Stimulated activated CD8-positive, alpha-beta memory T cell treated with anti-CD3 and anti-CD28 coated beads, Interleukin-15, amount 100 ng/mL, for 24 hours (primary cell): ENCODE data around the gene KRT82.
"Not testable (repeated sequence)": the region's sequence is repeated elsewhere in the genome, so short reads cannot be mapped to it uniquely, and the experiment has no call there.

Experiments
- DNase-seq: peaks from one replicate; pipeline ENCODE4 v3.0.0-alpha.2; 2020; ENCODE audit warnings: low read depth

Gene KRT82

GRCh38 chr12:52405922-52406385 is at the start of gene KRT82:
Gene KRT82 (minus strand): TSS chr12:52406335. CDS start chr12:52406277, 58 bp downstream.
- DNase-seq = no peak

DNA sequence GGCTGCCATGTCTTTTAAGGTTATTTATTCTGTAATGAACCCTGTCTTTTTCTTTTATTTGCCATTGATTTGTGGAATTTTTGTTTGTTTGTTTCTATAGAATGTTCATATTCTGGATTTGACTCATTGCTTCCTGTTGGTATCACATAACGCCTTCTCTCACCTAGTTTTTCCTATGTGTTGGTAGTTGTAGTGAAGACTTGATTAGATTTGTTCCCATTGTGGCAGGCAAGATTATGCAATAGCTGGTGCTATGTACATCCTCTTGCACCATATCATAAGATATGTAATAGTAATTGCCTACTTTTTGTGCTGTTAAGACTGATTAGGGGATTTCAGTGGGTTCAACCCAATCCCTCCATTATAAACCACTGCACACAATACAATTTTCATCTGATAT is 49.7 kb upstream of the KRT82 start:
- no peak for DNase-seq

GRCh38 chr12:52454411-52455201 is 48.5 kb upstream of the KRT82 start:
- DNase-seq = no peak

GRCh38 chr12:52452101-52452500 is 46.0 kb upstream of the KRT82 start, which contains the start of gene KRT6B:
Gene KRT6B (minus strand): TSS chr12:52452146. CDS start chr12:52452078, 68 bp downstream.
- no peak for DNase-seq

GRCh38 chr12:52448228-52448627 is 42.1 kb upstream of the KRT82 start:
- DNase-seq = no peak

- not testable (repeated sequence) for DNase-seq
Observed at GRCh38 chr12:52447196-52447595, 41.1 kb upstream of the KRT82 start.

DNA sequence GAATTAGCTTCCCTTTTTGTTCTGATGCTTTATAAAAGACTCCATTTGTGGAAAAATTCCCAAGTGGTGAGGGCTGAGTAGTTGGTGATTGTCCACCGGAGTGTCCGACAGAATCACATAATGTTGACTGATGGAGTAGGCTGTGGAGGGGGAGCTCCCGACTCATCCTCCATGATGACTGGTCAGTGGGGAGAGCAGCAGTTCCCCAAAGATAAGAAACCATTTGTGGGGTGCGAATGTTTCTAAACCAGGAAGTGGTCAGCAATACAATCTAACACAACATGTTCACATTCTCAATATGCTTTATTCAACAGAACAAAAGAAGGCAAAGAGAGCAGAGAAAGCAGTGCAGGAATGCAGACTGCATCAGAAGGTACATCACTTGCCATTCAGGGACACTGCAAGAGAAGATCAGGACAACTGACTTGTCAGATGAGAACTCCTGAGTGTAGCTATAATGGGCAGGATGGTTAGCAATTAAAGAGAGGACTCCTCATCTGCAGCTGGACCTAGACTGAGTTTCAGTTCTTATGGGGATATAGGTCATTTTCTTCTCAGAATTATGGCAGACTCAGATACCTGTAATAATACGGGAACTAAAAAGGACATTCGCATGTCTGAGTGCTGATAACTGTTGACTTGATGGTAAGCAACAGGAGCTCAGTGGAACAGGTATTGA is 40.4 kb upstream of the KRT82 start:
- no peak for DNase-seq

DNA sequence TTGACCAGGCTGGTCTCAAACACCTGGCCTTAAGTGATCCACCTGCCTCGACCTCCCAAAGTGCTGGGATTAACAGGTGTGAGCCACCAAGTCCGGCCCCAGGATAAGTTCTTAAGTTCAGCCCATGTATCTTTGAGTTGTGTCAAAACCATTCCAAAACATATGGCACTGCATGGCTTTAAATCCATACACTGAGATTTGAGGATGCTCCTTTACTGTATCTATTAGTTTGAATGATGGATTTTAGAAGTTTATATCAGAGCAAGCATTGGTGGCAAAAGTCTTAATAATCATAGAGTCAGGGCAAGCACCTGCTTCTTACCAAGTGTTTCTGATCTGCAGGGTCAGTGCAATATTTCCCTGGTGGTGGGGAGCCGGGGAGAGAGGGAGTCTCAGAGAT is 39.7 kb upstream of the KRT82 start:
- no peak for DNase-seq

DNA sequence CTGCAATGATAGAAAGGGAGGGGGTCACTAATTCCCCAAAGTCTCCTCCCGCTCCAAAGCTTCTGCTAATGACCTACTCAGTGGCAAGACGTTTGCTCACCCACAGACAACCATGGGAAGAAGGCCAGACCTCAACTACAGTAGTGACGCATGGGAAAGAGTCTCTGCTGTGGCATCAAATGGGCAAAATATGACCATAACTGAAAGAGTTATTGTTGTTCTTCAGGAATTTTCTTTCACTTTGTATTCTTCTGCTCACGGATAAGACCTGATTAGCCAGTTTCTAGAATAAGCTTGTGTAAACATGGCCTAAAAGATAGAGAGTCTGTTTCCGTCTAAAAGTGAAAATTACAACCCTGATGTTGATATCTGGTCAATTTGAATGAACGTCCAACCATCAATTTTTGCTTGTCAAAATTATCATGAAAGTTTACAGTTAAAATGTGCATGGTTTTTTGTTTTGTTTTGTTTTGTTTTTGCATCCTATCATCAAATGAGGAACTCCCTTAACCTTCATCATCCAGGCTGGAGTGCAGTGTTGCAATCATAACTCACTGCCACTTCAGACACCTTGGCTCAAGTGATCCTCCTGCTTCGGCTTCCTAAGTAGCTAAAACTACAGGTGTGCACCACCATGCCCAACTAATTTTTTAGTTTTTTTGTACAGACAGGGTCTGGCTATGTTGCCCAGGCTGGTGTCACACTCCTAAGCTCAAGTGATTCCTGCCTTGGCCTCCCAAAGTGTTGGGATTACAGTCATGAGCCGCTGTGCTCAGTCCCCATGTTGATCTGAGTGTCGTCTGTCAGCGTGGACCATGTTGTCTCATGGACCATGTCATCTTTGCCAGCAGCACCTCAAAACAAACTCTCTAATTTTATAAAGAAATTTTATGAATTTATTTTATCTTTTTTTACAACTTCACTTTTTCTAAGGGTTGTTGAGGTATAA is 38.8 kb upstream of the KRT82 start:
- DNase-seq = no peak

- no peak for DNase-seq
Observed at GRCh38 chr12:52443966-52444365, 37.8 kb upstream of the KRT82 start.

GRCh38 chr12:52442600-52443061 is 36.5 kb upstream of the KRT82 start:
- DNase-seq = no peak

GRCh38 chr12:52441320-52441911 is 35.3 kb upstream of the KRT82 start:
- no peak for DNase-seq

- no peak for DNase-seq
Observed at GRCh38 chr12:52440821-52441319, 34.7 kb upstream of the KRT82 start.

GRCh38 chr12:52439845-52440244 is 33.7 kb upstream of the KRT82 start:
- no peak for DNase-seq

DNA sequence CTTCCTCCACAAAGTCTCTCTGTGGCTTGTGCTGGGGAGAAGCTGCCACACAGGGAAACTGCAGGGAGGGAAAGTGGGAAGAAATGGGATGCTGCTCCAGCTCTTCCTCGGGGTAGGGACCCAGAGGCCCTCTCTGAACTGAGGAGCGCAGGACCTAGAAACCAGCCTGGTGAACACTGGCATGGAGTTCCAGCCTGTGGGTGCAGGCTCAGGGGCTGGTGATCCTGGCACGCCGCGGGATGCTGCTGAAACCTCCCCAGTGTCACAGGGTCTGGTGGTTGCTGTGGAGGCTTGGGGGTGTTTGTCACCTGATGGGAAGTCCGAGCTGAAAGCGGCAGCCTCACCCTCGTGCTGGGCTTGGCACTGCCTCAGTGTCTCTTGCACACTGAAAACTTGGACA is 33.3 kb upstream of the KRT82 start:
- DNase-seq = no peak

DNA sequence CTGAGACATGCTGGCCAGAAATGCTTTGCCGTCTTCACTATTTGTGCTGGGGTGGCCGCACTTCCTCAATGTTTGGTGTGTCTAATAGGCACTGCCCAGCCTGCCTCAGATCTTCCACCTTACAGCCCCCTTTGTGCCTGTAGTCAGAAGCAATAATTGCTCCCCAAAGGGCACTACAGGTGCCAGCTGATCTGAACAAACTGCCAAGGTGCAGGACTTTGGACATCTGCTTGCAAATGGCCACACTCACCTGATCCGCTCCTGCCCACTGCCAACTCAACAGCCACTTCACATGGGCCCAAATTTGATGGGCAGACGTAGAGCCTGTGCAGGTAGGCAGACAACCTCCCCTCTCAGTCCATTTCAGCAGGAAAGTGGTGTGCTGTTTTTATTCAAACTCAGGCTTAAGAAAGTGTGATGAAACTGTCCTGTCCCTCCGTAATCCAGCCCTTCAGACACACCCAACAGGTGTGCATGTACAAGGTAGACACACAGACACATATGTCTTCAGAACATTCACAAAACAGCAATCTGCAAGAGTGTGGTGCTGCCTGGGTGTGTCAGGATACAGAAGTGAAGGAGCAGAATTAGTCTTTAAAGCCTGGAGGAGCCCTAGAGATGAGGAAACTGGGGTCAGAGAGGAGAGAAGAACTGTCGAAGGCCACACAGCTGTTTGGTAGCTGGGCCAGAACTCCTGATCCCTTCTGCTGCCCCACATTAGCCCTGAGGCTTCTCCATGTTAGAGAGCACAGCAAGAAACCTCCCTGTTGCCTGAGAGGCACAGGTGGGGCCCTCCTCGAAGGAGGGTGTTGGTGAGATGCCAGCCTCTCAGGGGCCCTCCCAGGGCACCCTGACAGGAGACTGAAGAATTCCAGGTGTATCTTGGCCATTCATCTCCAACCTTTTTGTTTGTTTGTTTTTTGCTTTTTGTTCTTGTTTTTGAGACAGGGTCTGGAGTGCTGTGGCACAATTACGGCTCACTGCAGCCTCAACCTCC is 32.5 kb upstream of the KRT82 start:
- DNase-seq = no peak

- no peak for DNase-seq
Observed at GRCh38 chr12:52437508-52437907, 31.4 kb upstream of the KRT82 start.

- no peak for DNase-seq
Observed at GRCh38 chr12:52436828-52437474, 30.8 kb upstream of the KRT82 start.

DNA sequence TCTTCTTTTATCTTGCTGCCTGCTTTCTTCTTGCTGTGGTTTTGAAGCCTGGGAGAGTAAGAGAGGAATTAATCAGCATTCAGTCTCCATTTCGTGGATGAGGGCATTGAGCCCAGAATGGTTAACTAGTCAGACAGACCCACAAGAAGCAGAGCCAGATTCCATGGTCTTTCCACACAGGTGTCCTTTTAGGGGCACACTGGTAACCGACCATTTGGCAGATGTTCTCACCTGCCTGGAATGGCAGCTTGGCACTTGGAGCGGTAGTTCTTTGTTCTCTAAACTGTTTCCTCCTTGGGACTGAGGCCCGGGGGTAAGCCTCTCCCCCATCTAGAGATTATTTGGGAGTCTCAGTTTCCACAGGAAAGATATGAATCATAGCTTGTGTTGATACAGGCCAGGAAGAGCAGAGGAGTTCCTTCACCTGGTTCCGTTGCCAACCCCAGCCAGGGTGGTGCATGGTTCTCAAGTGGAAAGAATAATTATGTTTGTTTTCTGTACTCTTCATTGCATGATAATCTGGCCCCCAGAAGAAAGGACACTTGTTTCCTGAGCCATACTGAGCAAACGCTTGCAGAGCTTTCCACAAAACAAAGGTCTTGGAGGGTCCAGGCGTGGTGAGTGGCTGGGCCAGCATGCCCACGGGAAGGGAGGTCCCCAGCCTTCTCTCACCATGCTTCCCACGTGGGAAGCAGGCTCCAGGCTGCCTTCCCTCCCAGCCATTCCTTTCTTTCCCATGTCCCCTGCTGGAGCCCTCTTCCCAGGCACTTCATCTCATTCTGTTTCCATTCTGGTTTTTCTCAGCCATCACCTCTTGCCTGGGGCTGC is 30.1 kb upstream of the KRT82 start:
- DNase-seq = no peak
